ENCODE measurements around the gene C6orf89. TPM values are rescaled to one million over a fixed set of nuclear protein-coding genes. Genes with fewer than 3 reads are reported as not detected.

C6orf89 gene
- total RNA-seq, 4 donors from 2014 or later, result 29.8 to 42.1 (median 37.9) TPM

DNA sequence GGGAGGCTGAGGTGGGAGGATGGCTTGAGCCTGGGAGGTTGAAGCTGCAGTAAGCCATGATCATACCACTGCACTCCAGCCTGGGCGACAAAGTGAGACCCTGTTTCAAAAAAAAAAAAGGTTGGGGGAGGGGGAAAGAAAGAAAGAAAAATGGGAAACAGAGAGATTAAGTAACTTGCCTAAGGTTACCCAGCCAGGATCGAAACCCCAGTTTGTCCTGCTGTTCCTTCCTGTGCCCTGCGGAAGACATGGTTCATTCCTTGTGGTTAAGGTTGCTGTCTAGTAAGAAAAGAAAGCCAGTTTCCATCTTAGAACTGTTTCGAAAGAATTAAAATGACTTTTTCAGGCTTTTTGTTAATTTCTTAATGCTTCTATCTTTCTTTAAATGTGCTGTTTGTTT, 29.8 kb downstream of the C6orf89 start:
- Histone ChIP-seq H3K27me3 (no peaks in the 10 kb centered on the region), H3K4me3 (no peak overlapping the region), H3K9me3 (no peaks in the 10 kb centered on the region), H3K4me1 (peaks cover 50% of the 10 kb centered on the region), H3K27ac (peak overlapping the region; percentile 12), H3K36me3 (peaks cover 42% of the 10 kb centered on the region)
- DNase-seq (ENCODE audit: low spot score in 2 of 2), result no peak
- TF ChIP-seq POLR2AphosphoS5 (IDR thresholded peaks at IDR 0.05), result no peak
- TF ChIP-seq EP300 (IDR thresholded peaks at IDR 0.05), result no peak
- TF ChIP-seq POLR2A (IDR thresholded peaks at IDR 0.05), result no peak
- TF ChIP-seq, protein P1, sequence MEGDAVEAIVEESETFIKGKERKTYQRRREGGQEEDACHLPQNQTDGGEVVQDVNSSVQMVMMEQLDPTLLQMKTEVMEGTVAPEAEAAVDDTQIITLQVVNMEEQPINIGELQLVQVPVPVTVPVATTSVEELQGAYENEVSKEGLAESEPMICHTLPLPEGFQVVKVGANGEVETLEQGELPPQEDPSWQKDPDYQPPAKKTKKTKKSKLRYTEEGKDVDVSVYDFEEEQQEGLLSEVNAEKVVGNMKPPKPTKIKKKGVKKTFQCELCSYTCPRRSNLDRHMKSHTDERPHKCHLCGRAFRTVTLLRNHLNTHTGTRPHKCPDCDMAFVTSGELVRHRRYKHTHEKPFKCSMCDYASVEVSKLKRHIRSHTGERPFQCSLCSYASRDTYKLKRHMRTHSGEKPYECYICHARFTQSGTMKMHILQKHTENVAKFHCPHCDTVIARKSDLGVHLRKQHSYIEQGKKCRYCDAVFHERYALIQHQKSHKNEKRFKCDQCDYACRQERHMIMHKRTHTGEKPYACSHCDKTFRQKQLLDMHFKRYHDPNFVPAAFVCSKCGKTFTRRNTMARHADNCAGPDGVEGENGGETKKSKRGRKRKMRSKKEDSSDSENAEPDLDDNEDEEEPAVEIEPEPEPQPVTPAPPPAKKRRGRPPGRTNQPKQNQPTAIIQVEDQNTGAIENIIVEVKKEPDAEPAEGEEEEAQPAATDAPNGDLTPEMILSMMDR (IDR thresholded peaks at IDR 0.05), result no peak
- 92% methylated on average over 4 of the region's 4 CpGs for WGBS

DNA sequence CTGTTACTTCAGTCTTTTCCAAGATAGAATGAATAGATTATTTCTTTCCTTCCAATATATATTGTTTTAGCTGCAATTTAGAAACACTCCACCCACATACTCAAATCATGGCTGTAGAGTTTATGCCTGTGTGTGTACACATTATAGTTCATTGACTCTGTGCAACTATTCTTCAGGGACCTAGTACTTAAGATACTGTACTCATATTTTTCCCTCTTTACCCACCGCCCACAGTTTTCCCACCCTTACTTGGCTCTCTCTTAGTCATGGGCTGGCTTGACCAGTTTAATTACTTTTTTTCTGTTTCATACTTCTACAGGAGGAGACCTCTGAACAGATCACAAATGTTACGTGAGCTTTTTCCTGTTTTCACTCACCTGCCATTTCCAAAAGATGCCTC, 30.4 kb downstream of the C6orf89 start:
- H3K27ac ChIP-seq, result peak overlapping the region; percentile 12
- no peaks in the 10 kb centered on the region for H3K9me3 ChIP-seq
- peaks cover 45% of the 10 kb centered on the region for H3K36me3 ChIP-seq
- DNase-seq (ENCODE audit: low spot score in 2 of 2), result no peak
- H3K27me3 ChIP-seq, result no peaks in the 10 kb centered on the region
- WGBS, result 84% methylated on average over 2 of the region's 2 CpGs
- H3K4me1 ChIP-seq, result peaks cover 50% of the 10 kb centered on the region
- TF ChIP-seq EP300 (IDR thresholded peaks at IDR 0.05), result no peak
- TF ChIP-seq POLR2A (IDR thresholded peaks at IDR 0.05), result no peak
- no peak for TF ChIP-seq POLR2AphosphoS5 (IDR thresholded peaks at IDR 0.05)
- TF ChIP-seq, protein P1 (IDR thresholded peaks at IDR 0.05), result no peak
- no peak overlapping the region for H3K4me3 ChIP-seq

DNA sequence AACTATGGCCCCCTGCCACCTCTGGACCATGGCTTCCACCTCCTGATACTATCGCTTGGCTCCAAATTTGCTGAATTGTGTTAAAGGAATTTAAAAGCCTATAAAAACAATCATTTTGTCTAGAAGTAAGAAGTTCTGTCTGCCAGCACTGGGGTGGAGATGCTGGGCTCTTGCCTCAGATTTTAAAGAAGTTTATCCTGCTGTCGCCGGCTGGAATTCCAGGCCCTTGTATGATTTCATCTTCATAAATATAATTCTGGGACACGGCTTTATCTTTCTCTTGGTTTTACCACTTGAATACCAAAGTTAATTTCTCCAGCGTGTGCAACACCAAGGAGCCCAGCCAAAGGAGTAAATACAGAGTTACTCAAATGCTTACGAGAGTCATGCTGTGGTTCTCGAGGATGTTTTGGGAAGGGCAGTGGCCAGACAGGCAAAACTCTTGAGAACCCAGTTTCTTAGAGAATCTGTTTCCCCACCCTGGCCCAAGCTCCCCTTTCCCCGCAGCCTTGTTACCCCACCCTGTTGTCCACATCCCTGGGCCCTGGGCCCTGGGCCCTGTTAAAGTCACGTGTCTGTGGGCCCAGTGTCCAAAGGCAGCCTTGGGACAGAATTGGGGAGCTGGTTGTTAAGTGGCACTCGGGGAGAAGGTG, 31.9 kb downstream of the C6orf89 start:
- TF ChIP-seq, protein P1 (IDR thresholded peaks at IDR 0.05), result no peak
- TF ChIP-seq EP300 (IDR thresholded peaks at IDR 0.05) (no peak), POLR2AphosphoS5 (IDR thresholded peaks at IDR 0.05) (no peak)
- Histone ChIP-seq H3K4me1 (peaks cover 35% of the 10 kb centered on the region), H3K36me3 (peaks cover 54% of the 10 kb centered on the region), H3K27ac (peak overlapping the region; percentile 67), H3K9me3 (no peaks in the 10 kb centered on the region), H3K27me3 (no peaks in the 10 kb centered on the region), H3K4me3 (no peak overlapping the region)
- DNase-seq (ENCODE audit: low spot score in 2 of 2), result peak in 1 of 2 donors; percentile 80
- WGBS, result 75% methylated on average over 10 of the region's 10 CpGs

DNA sequence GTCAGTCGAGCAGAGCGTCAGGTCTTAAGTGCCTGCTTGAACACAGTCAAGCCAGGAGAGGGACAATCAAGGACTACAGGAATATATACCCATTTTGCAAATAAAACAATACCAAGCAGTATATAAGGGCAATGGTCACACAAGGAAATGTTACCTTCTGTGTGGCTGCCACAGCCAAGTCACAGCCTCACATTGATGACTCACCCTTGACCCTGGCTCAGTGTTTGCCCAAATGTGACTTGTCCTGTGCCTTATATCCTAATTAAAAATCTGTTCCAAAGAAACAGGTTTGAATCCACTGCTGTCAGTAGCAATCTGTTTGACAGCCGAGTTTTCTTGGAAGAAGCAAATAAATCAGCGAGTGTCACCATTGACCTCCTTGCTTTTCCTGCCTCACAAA, 34.3 kb downstream of the C6orf89 start:
- no peaks in the 10 kb centered on the region for H3K9me3 ChIP-seq
- no peak for DNase-seq (ENCODE audit: low spot score in 2 of 2)
- H3K4me3 ChIP-seq, result no peak overlapping the region
- peaks cover 71% of the 10 kb centered on the region for H3K36me3 ChIP-seq
- no peaks in the 10 kb centered on the region for H3K27me3 ChIP-seq
- H3K4me1 ChIP-seq, result peaks cover 18% of the 10 kb centered on the region
- TF ChIP-seq POLR2A (IDR thresholded peaks at IDR 0.05), result no peak
- no peak for TF ChIP-seq EP300 (IDR thresholded peaks at IDR 0.05)
- TF ChIP-seq, protein P1 (IDR thresholded peaks at IDR 0.05), result no peak
- TF ChIP-seq POLR2AphosphoS5 (IDR thresholded peaks at IDR 0.05), result no peak
- H3K27ac ChIP-seq, result no peak overlapping the region
- WGBS, result 89% methylated on average over 4 of the region's 4 CpGs

DNA sequence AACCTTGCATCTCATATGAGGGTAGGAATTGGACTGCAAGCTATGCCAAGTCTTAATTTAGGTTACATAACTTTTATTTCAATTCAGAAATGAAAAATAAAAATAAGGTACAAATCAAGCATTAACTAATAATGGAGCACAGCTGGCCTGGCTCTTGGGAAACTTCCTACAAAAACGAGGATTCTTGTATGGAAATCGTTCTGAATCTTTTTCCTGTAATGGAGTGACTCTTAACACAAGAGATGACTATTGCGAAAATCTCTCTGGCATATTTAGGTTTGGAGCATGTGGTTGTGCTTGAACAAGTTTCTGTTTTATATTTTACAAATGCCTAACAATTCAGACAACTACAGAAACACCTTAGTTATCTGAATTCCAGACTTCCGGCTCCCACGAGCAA, 34.8 kb downstream of the C6orf89 start:
- WGBS, result 79% methylated on average over 5 of the region's 5 CpGs
- DNase-seq (ENCODE audit: low spot score in 2 of 2), result no peak
- H3K4me3 ChIP-seq, result no peak overlapping the region
- no peak overlapping the region for H3K27ac ChIP-seq
- peaks cover 68% of the 10 kb centered on the region for H3K36me3 ChIP-seq
- peaks cover 18% of the 10 kb centered on the region for H3K4me1 ChIP-seq
- H3K9me3 ChIP-seq, result no peaks in the 10 kb centered on the region
- H3K27me3 ChIP-seq, result no peaks in the 10 kb centered on the region
- TF ChIP-seq POLR2A (IDR thresholded peaks at IDR 0.05), result no peak
- TF ChIP-seq, protein P1 (IDR thresholded peaks at IDR 0.05), result no peak
- no peak for TF ChIP-seq EP300 (IDR thresholded peaks at IDR 0.05)
- TF ChIP-seq POLR2AphosphoS5 (IDR thresholded peaks at IDR 0.05), result no peak

Measured in suprapubic skin (tissue), 4 donors.